Stimulated activated CD8-positive, alpha-beta memory T cell treated with anti-CD3 and anti-CD28 coated beads, Interleukin-4, amount 100 ng/mL, for 48 hours (primary cell): ENCODE results near the gene AKT1.

Experiments
- DNase-seq: peaks from one replicate; pipeline ENCODE4 v3.0.0-alpha.2; 2020

Gene AKT1

GRCh38 chr14:104751539-104752422, 43.8 kb downstream of the AKT1 start:
- no peak for DNase-seq

- DNase-seq: peak; percentile 46
Measured at GRCh38 chr14:104750753-104751057, 44.8 kb downstream of the AKT1 start.

- no peak for DNase-seq
Measured at GRCh38 chr14:104750056-104750752, 45.3 kb downstream of the AKT1 start.

GRCh38 chr14:104749111-104749649, 46.4 kb downstream of the AKT1 start:
- DNase-seq: no peak

- DNase-seq: no peak
Measured at GRCh38 chr14:104747876-104748275, 47.7 kb downstream of the AKT1 start.

- no peak for DNase-seq
Measured at GRCh38 chr14:104746934-104747481, 48.5 kb downstream of the AKT1 start.

GRCh38 chr14:104746071-104746545, 49.4 kb downstream of the AKT1 start:
- peak; percentile 57 for DNase-seq

GRCh38 chr14:104745431-104745830, 50.1 kb downstream of the AKT1 start:
- DNase-seq: no peak

GRCh38 chr14:104744484-104744883, 51.1 kb downstream of the AKT1 start:
- no peak for DNase-seq

- no peak for DNase-seq
Measured at GRCh38 chr14:104743461-104744380, 51.8 kb downstream of the AKT1 start.

GRCh38 chr14:104742586-104743455, 52.7 kb downstream of the AKT1 start:
- DNase-seq: no peak

- DNase-seq: no peak
Measured at GRCh38 chr14:104741803-104742251, 53.7 kb downstream of the AKT1 start.

GRCh38 chr14:104741108-104741802, 54.3 kb downstream of the AKT1 start:
- DNase-seq: no peak

- no peak for DNase-seq
Measured at GRCh38 chr14:104739546-104740516, 55.7 kb downstream of the AKT1 start.

- no peak for DNase-seq
Measured at GRCh38 chr14:104739026-104739425, 56.5 kb downstream of the AKT1 start.

GRCh38 chr14:104738375-104739019, 57.1 kb downstream of the AKT1 start:
- DNase-seq: no peak

GRCh38 chr14:104735830-104736642, 59.5 kb downstream of the AKT1 start:
- no peak for DNase-seq
